Liver (tissue), 9 donors: ENCODE data around the gene TNFRSF8. TPM values are rescaled to one million over a fixed set of nuclear protein-coding genes. Genes with fewer than 3 reads are reported as not detected.

Experiments used
- DNase-seq: peaks from one replicate; pipeline ENCODE4 v3.0.0-alpha.2; 2017; ENCODE audit warnings: low spot score
- H3K27ac ChIP-seq, 2 donors: one replicate each; pipeline ENCODE4 v1.7.0; 2013; ENCODE audit warnings: inconsistent platforms in 2 of 2, low read length in 2 of 2, control low read depth in 1 of 2, low read depth in 1 of 2, mild to moderate bottlenecking in 1 of 2
- H3K27me3 ChIP-seq, 4 donors: one replicate each; pipeline versions ENCODE4 v1.6.1 to v1.7.0; 2013; ENCODE audit warnings: low read length in 3 of 4, inconsistent platforms in 1 of 4, mild to moderate bottlenecking in 1 of 4, moderate library complexity in 1 of 4; ENCODE audit not compliant: control insufficient read depth in 4 of 4, insufficient read depth in 4 of 4
- H3K36me3 ChIP-seq, 4 donors: one replicate each; pipeline versions ENCODE4 v1.6.1 to v1.7.0; 2013; ENCODE audit warnings: low read length in 3 of 4, mild to moderate bottlenecking in 3 of 4, low read depth in 1 of 4, moderate library complexity in 1 of 4; ENCODE audit not compliant: control insufficient read depth in 4 of 4, insufficient read depth in 3 of 4
- H3K4me1 ChIP-seq, 4 donors: one replicate each; pipeline versions ENCODE4 v1.6.1 to v1.7.0; 2013; ENCODE audit warnings: low read length in 3 of 4, mild to moderate bottlenecking in 3 of 4, moderate library complexity in 1 of 4; ENCODE audit not compliant: control insufficient read depth in 4 of 4, insufficient read depth in 4 of 4
- H3K4me3 ChIP-seq, 3 donors: one replicate each; pipeline versions ENCODE4 v1.6.1 to v1.7.0; 2013; ENCODE audit warnings: low read length in 3 of 3, control low read depth in 1 of 3, low read depth in 1 of 3, mild to moderate bottlenecking in 1 of 3
- H3K9ac ChIP-seq, 2 donors: one replicate each; pipeline ENCODE4 v1.7.0; 2013; ENCODE audit warnings: low read length in 2 of 2, mild to moderate bottlenecking in 2 of 2, moderate library complexity in 2 of 2, control low read depth in 1 of 2, low read depth in 1 of 2
- H3K9me3 ChIP-seq, 4 donors: one replicate each; pipeline versions ENCODE4 v1.6.1 to v1.7.0; 2013; ENCODE audit warnings: low read length in 3 of 4; ENCODE audit not compliant: control insufficient read depth in 4 of 4
- ATF3 ChIP-seq: IDR thresholded peaks from 2 replicates; pipeline ENCODE4 v1.6.1; 2016; ENCODE audit warnings: antibody characterized with exemption
- CTCF ChIP-seq: fragments of 150-350 bp; IDR thresholded peaks from 2 replicates; pipeline ENCODE4 v1.5.1; 2017; ENCODE audit warnings: improper control_type of control experiment, low read depth, low read length; ENCODE audit not compliant: missing input control
- EGR1 ChIP-seq, 2 donors: IDR thresholded peaks; 2 replicates each; pipeline ENCODE4 v1.6.1; 2016 to 2018; ENCODE audit warnings: antibody characterized with exemption in 2 of 2, low read depth in 2 of 2
- FOXA1 ChIP-seq: IDR thresholded peaks from 2 replicates; pipeline ENCODE4 v1.6.1; 2016; ENCODE audit warnings: antibody characterized with exemption
- FOXA2 ChIP-seq: IDR thresholded peaks from 2 replicates; pipeline ENCODE4 v1.6.1; 2016; ENCODE audit warnings: antibody characterized with exemption
- GABPA ChIP-seq, 2 donors: IDR thresholded peaks in 1 of 2; conservative IDR thresholded peaks in 1 of 2; 2 replicates each; pipeline ENCODE4 v1.6.1; 2016; ENCODE audit warnings: antibody characterized with exemption in 2 of 2, mild to moderate bottlenecking in 1 of 2, moderate library complexity in 1 of 2
- HNF4A ChIP-seq, 2 donors: conservative IDR thresholded peaks; 2 replicates each; pipeline ENCODE4 v1.6.1; 2016; ENCODE audit warnings: antibody characterized with exemption in 2 of 2, mild to moderate bottlenecking in 2 of 2
- HNF4G ChIP-seq: IDR thresholded peaks from 2 replicates; pipeline ENCODE4 v1.6.1; 2016; ENCODE audit warnings: antibody characterized with exemption
- JUND ChIP-seq, 2 donors: IDR thresholded peaks; 2 replicates each; pipeline ENCODE4 v1.6.1; 2016; ENCODE audit warnings: antibody characterized with exemption in 2 of 2
- MAX ChIP-seq: IDR thresholded peaks from 2 replicates; pipeline ENCODE4 v1.6.1; 2016; ENCODE audit warnings: antibody characterized with exemption
- NR2F2 ChIP-seq: IDR thresholded peaks from 2 replicates; pipeline ENCODE4 v1.6.1; 2016; ENCODE audit warnings: antibody characterized with exemption
- RAD21 ChIP-seq, 2 donors: IDR thresholded peaks; 2 replicates each; pipeline ENCODE4 v1.6.1; 2016; ENCODE audit warnings: antibody characterized with exemption in 2 of 2, mild to moderate bottlenecking in 2 of 2
- REST ChIP-seq: IDR thresholded peaks from 2 replicates; pipeline ENCODE4 v1.6.1; 2016; ENCODE audit warnings: antibody characterized with exemption, mild to moderate bottlenecking
- RXRA ChIP-seq, 2 donors: IDR thresholded peaks; 2 replicates each; pipeline ENCODE4 v1.6.1; 2017 to 2018; ENCODE audit warnings: antibody characterized with exemption in 2 of 2, mild to moderate bottlenecking in 1 of 2
- SP1 ChIP-seq: IDR thresholded peaks from 2 replicates; pipeline ENCODE4 v1.6.1; 2018; ENCODE audit warnings: antibody characterized with exemption, mild to moderate bottlenecking
- TAF1 ChIP-seq: conservative IDR thresholded peaks from 2 replicates; pipeline ENCODE4 v1.6.1; 2016; ENCODE audit warnings: antibody characterized with exemption, mild to moderate bottlenecking
- YY1 ChIP-seq: IDR thresholded peaks from 2 replicates; pipeline ENCODE4 v1.6.1; 2016; ENCODE audit warnings: antibody characterized with exemption, mild to moderate bottlenecking
- ZBTB33 ChIP-seq: IDR thresholded peaks from 2 replicates; pipeline ENCODE4 v1.6.1; 2016; ENCODE audit warnings: antibody characterized with exemption
- WGBS: extraction: QIAGEN DNeasy Blood & Tissue Kit; methylation state at CpG from one replicate; pipeline ENCODE4 v1.1.7; 2013; 5-methylcytosine and 5-hydroxymethylcytosine counted together
- polyA plus RNA-seq, 2 donors: library from polyadenylated mRNA; stranded (reverse) in 1 of 2; unstranded in 1 of 2; fragments of 200-250 nt in 1 of 2; fragments of >200 nt in 1 of 2; fragmentation: Nextera tagmentation in 1 of 2; extraction: Ambion mirVana in 1 of 2; gene quantifications; one replicate each; pipeline versions ENCODE4 v1.2.1 to v1.2.3, GENCODE V29; 2013 to 2015
- total RNA-seq, 2 donors: library from RNA; depleted of rRNA; stranded (reverse); fragments of >200 nt; gene quantifications; one replicate each; pipeline ENCODE4 v1.2.3, GENCODE V29; 2014
- donor health status: healthy.
- donor health status: healthy.
- donor health status: healthy.
- donor health status: healthy.
- donor health status: healthy.

The TNFRSF8 gene
- total and polyA plus RNA-seq, 4 donors: 0.08 to 0.19 (median 0.12) TPM

- DNase-seq: no peak
- no peak overlapping the region for H3K27ac ChIP-seq
- whole genome bisulfite sequencing: 63% methylated on average over 7 of the region's 7 CpGs
- TF ChIP-seq MAX (no peak), GABPA (IDR thresholded peaks at IDR 0.05 in 1 of 2, conservative IDR thresholded peaks at IDR 0.05 in 1 of 2) (no peak), HNF4G (no peak), RXRA (IDR thresholded peaks at IDR 0.05) (no peak), HNF4A (conservative IDR thresholded peaks at IDR 0.05) (no peak), REST (no peak), ATF3 (no peak), YY1 (no peak), FOXA2 (no peak), CTCF (no peak), NR2F2 (no peak), SP1 (no peak), ZBTB33 (no peak), TAF1 (no peak), JUND (IDR thresholded peaks at IDR 0.05) (no peak), RAD21 (IDR thresholded peaks at IDR 0.05) (no peak), EGR1 (IDR thresholded peaks at IDR 0.05; ENCODE audit: low read depth in 2 of 2) (no peak), FOXA1 (no peak)
- no peaks in the 10 kb centered on the region for H3K36me3 ChIP-seq
- no peaks in the 10 kb centered on the region for H3K27me3 ChIP-seq
- no peak overlapping the region for H3K9ac ChIP-seq
- H3K9me3 ChIP-seq: peaks cover 0 to 2% (median under 1%) of the 10 kb centered on the region in 4 donors
- H3K4me1 ChIP-seq: no peaks in the 10 kb centered on the region
- no peak overlapping the region for H3K4me3 ChIP-seq
Observed at GRCh38 chr1:12078575-12078937, 15.5 kb downstream of the TNFRSF8 start.
